GM19463 (cell line): ENCODE measurements around the gene GNA15.

Experiments used
- ATAC-seq: cut with Tn5 transposase; IDR thresholded peaks from one replicate; pipeline ENCODE4 v1.9.1; 2021; ENCODE audit warnings: mild to moderate bottlenecking, moderate library complexity; ENCODE audit not compliant: unreplicated experiment

The GNA15 gene

GRCh38 chr19:3120611-3121276, 15.1 kb upstream of the GNA15 start:
- no peak for ATAC-seq

- ATAC-seq: no peak
Measured at GRCh38 chr19:3121396-3121795, 14.4 kb upstream of the GNA15 start.

- no peak for ATAC-seq
Measured at GRCh38 chr19:3121821-3122511, 13.9 kb upstream of the GNA15 start.

- no peak for ATAC-seq
Measured at GRCh38 chr19:3122512-3122870, 13.3 kb upstream of the GNA15 start.

- no peak for ATAC-seq
Measured at GRCh38 chr19:3123088-3123721, 12.6 kb upstream of the GNA15 start.

- no peak for ATAC-seq
Measured at GRCh38 chr19:3123956-3124355, 11.9 kb upstream of the GNA15 start.

- ATAC-seq: no peak
Measured at GRCh38 chr19:3124630-3125029, 11.2 kb upstream of the GNA15 start.

GRCh38 chr19:3125900-3126524, 9.8 kb upstream of the GNA15 start:
- ATAC-seq: no peak

- no peak for ATAC-seq
Measured at GRCh38 chr19:3129112-3129511, 6.7 kb upstream of the GNA15 start.

- ATAC-seq: no peak
Measured at GRCh38 chr19:3131168-3131567, 4.7 kb upstream of the GNA15 start.

- ATAC-seq: peak; percentile 69
Measured at GRCh38 chr19:3132971-3133792, 2.7 kb upstream of the GNA15 start.

- ATAC-seq: peak; percentile 15
Measured at GRCh38 chr19:3133793-3134116, 2.1 kb upstream of the GNA15 start.

- ATAC-seq: no peak
Measured at GRCh38 chr19:3136684-3137055, 837 bp downstream of the GNA15 start.

GRCh38 chr19:3137119-3137518, 1.3 kb downstream of the GNA15 start:
- ATAC-seq: no peak

- ATAC-seq: no peak
Measured at GRCh38 chr19:3138268-3138667, 2.4 kb downstream of the GNA15 start.

- ATAC-seq: no peak
Measured at GRCh38 chr19:3140667-3141038, 4.8 kb downstream of the GNA15 start.

- no peak for ATAC-seq
Measured at GRCh38 chr19:3142292-3142670, 6.4 kb downstream of the GNA15 start.

- no peak for ATAC-seq
Measured at GRCh38 chr19:3142781-3143337, 7.0 kb downstream of the GNA15 start.

- no peak for ATAC-seq
Measured at GRCh38 chr19:3145909-3146676, 10.3 kb downstream of the GNA15 start.

- ATAC-seq: no peak
Measured at GRCh38 chr19:3146677-3147100, 10.9 kb downstream of the GNA15 start.
